Measurements from ENCODE around the gene BAG3. TPM values are rescaled to one million over a fixed set of nuclear protein-coding genes. Genes with fewer than 3 reads are reported as not detected.

BAG3 gene
- total and polyA plus RNA-seq, 9 of the 15 experiments (the other 6 are each of a cell fraction or from before 2014, with no cell fraction given): 2.6 to 27.4 (median 7.2) TPM

- peak; percentile 25 for TF ChIP-seq C11orf30 (IDR thresholded peaks at IDR 0.05; ENCODE audit: low read depth)
- peak; percentile 21; the same call in 1 of the 2 replicates for TF ChIP-seq ZNF24 (IDR thresholded peaks at IDR 0.05)
- TF ChIP-seq MYC (IDR thresholded peaks at IDR 0.05; ENCODE audit: low read depth, low read length): peak; percentile 64; the same call in 1 of the 2 replicates
- TF ChIP-seq MYC (CRISPR knock-in tag; IDR thresholded peaks at IDR 0.05; ENCODE audit: borderline replicate concordance, low read depth): no peak
- peak; percentile 83 for TF ChIP-seq FOSL1 (tag; conservative IDR thresholded peaks at IDR 0.05)
- TF ChIP-seq KLF10 (CRISPR knock-in tag; IDR thresholded peaks at IDR 0.05): no peak
- TF ChIP-seq ARID1B (IDR thresholded peaks at IDR 0.05): 0 out of 2 replicates have a peak, but pooled peaks have one; percentile 28
- peak; percentile 31; the same call in 1 of the 2 replicates for TF ChIP-seq MAX (CRISPR knock-in tag; IDR thresholded peaks at IDR 0.05)
These were observed 16.6 kb downstream of the BAG3 start (continued) for GRCh38 chr10:119667562-119668328.

- no TSS peak for BruUV-seq (replicated peaks)
- H2AFZ ChIP-seq (ENCODE audit: low read depth, low read length): no peak overlapping the region
- H3K9me3 ChIP-seq (replicated peaks; ENCODE audit: control insufficient read depth, insufficient read depth, low read depth, low read length): no peaks in the 10 kb centered on the region
- ATAC-seq: no peak
- in situ Hi-C loops (cut with MboI) (no loop called here), intact Hi-C loops (cut with micrococcal nuclease) (no loop called here)
- peaks cover 53% of the 10 kb centered on the region for H3K79me2 ChIP-seq (ENCODE audit: control insufficient read depth, insufficient read depth, low read length)
- POLR2A ChIA-PET: no interaction called here
- DNase-seq (ENCODE audit: extremely low read depth in 1 of 4, low spot score in 3 of 4): no peak
- H3K9ac ChIP-seq (ENCODE audit: insufficient read depth in 1 of 2, low read depth in 2 of 2, low read length in 2 of 2): no peak overlapping the region; a peak in 1 of 4 replicates
- H4K20me1 ChIP-seq (replicated peaks; ENCODE audit: control insufficient read depth, insufficient read depth, low read length): peaks cover 29% of the 10 kb centered on the region
- 100% methylated on average over 1 of the region's 6 CpGs for WGBS (ENCODE audit: insufficient coverage, low coverage, missing lambda C conversion rate)
- H3K27ac ChIP-seq (ENCODE audit: extremely low read depth, low read depth, low read length): peak overlapping the region; percentile 62; the same call in 1 of the 3 replicates
- no peak overlapping the region for H3K4me3 ChIP-seq
- H3K36me3 ChIP-seq (ENCODE audit: control insufficient read depth, insufficient read depth, low read length): peaks cover 55% of the 10 kb centered on the region; the same call in 2 of the 3 replicates
- peaks cover 8% of the 10 kb centered on the region for H3K9me1 ChIP-seq (ENCODE audit: control insufficient read depth, insufficient read depth, low read length)
- no peak for FAIRE-seq
- H3K27me3 ChIP-seq (ENCODE audit: control insufficient read depth in 2 of 2, insufficient read depth in 2 of 2, low read length in 2 of 2): no peaks in the 10 kb centered on the region
- H3K4me1 ChIP-seq (replicated peaks in 1 of 2; ENCODE audit: control insufficient read depth in 2 of 2, insufficient read depth in 2 of 2, low read length in 2 of 2): peaks cover 20 to 21% of the 10 kb centered on the region in 2 experiments; a peak in 4 of 5 replicates
- CTCF ChIA-PET (ENCODE audit: low intra/inter-chr PET ratio): no interaction called here
- no peak overlapping the region; the same call in 1 of the 2 replicates for H3K4me2 ChIP-seq (ENCODE audit: insufficient read depth, low read length)
- no peak for TF ChIP-seq TRIM24 (IDR thresholded peaks at IDR 0.05)
- TF ChIP-seq NKRF (IDR thresholded peaks at IDR 0.05; ENCODE audit: borderline replicate concordance): no peak
- no peak for TF ChIP-seq NFRKB (IDR thresholded peaks at IDR 0.05; ENCODE audit: low read depth)
- TF ChIP-seq BRD4 (IDR thresholded peaks at IDR 0.05): no peak
- TF ChIP-seq HNRNPH1 (optimal IDR thresholded peaks at IDR 0.05; ENCODE audit: low read depth, low read length): no peak
- no peak for TF ChIP-seq POLR2B (IDR thresholded peaks at IDR 0.05; ENCODE audit: low read depth, partially characterized antibody)
- no peak for TF ChIP-seq ZNF316 (IDR thresholded peaks at IDR 0.05)
- no peak for TF ChIP-seq RFX7 (CRISPR knock-in tag; IDR thresholded peaks at IDR 0.05)
- no peak for TF ChIP-seq U2AF2 (optimal IDR thresholded peaks at IDR 0.05; ENCODE audit: low read depth, low read length)
- no peak for TF ChIP-seq NCOA1 (IDR thresholded peaks at IDR 0.05; ENCODE audit: low read depth)
- TF ChIP-seq JUNB (CRISPR knock-in tag; conservative IDR thresholded peaks at IDR 0.05): no peak
These were observed 17.3 kb downstream of the BAG3 start for GRCh38 chr10:119668461-119668860.
